Esophagus (tissue), 2 donors: ENCODE measurements around the gene PAPSS2. TPM values are rescaled to one million over a fixed set of nuclear protein-coding genes. Genes with fewer than 3 reads are reported as not detected.

ENCODE experiments used
- H3K27ac ChIP-seq, 2 donors: one replicate each; pipeline ENCODE4 v1.5.1; 2013; ENCODE audit warnings: low read depth in 2 of 2, mild to moderate bottlenecking in 2 of 2, inconsistent platforms in 1 of 2, low read length in 1 of 2, moderate library complexity in 1 of 2
- H3K27me3 ChIP-seq, 2 donors: one replicate each; pipeline ENCODE4 v1.6.1; 2013; ENCODE audit warnings: low read length in 2 of 2, control low read depth in 1 of 2, mild to moderate bottlenecking in 1 of 2; ENCODE audit not compliant: insufficient read depth in 2 of 2, control insufficient read depth in 1 of 2
- H3K36me3 ChIP-seq, 2 donors: one replicate each; pipeline ENCODE4 v1.6.1; 2013; ENCODE audit warnings: low read length in 1 of 2; ENCODE audit not compliant: control insufficient read depth in 2 of 2, insufficient read depth in 2 of 2
- H3K4me1 ChIP-seq, 2 donors: one replicate each; pipeline ENCODE4 v1.6.1; 2013; ENCODE audit warnings: low read length in 1 of 2; ENCODE audit not compliant: control insufficient read depth in 2 of 2, insufficient read depth in 2 of 2
- H3K4me3 ChIP-seq, 2 donors: one replicate each; pipeline ENCODE4 v1.5.1; 2013; ENCODE audit warnings: low read length in 2 of 2, mild to moderate bottlenecking in 2 of 2, low read depth in 1 of 2, moderate library complexity in 1 of 2
- H3K9me3 ChIP-seq, 2 donors: one replicate each; pipeline ENCODE4 v1.6.1; 2013; ENCODE audit warnings: mild to moderate bottlenecking in 2 of 2, low read depth in 1 of 2, low read length in 1 of 2, moderate library complexity in 1 of 2; ENCODE audit not compliant: control insufficient read depth in 2 of 2, insufficient read depth in 1 of 2
- WGBS, 2 donors: extraction: QIAGEN DNeasy Blood & Tissue Kit; methylation state at CpG; one replicate each; pipeline ENCODE4 v1.1.7; 2013; 5-methylcytosine and 5-hydroxymethylcytosine counted together
- polyA plus RNA-seq, 2 donors: library from polyadenylated mRNA; stranded (reverse); fragments of 200-250 nt; gene quantifications; one replicate each; pipeline ENCODE4 v1.2.3, GENCODE V29; 2013
- donor health status: healthy with polysubstance abuse.
- donor health status: Bipolar disorder and iron deficiency.

PAPSS2 gene
- polyA plus RNA-seq, 2 donors, result 1.3 to 1.7 TPM

GRCh38 chr10:87713707-87714106, 54.0 kb downstream of the PAPSS2 start:
- Histone ChIP-seq H3K4me1 (no peaks in the 10 kb centered on the region), H3K27ac (no peak overlapping the region), H3K9me3 (no peaks in the 10 kb centered on the region), H3K36me3 (no peaks in the 10 kb centered on the region), H3K4me3 (no peak overlapping the region), H3K27me3 (no peaks in the 10 kb centered on the region)
- WGBS, 2 donors, result 67 to 77% methylated on average over 3 of the region's 3 CpGs

DNA sequence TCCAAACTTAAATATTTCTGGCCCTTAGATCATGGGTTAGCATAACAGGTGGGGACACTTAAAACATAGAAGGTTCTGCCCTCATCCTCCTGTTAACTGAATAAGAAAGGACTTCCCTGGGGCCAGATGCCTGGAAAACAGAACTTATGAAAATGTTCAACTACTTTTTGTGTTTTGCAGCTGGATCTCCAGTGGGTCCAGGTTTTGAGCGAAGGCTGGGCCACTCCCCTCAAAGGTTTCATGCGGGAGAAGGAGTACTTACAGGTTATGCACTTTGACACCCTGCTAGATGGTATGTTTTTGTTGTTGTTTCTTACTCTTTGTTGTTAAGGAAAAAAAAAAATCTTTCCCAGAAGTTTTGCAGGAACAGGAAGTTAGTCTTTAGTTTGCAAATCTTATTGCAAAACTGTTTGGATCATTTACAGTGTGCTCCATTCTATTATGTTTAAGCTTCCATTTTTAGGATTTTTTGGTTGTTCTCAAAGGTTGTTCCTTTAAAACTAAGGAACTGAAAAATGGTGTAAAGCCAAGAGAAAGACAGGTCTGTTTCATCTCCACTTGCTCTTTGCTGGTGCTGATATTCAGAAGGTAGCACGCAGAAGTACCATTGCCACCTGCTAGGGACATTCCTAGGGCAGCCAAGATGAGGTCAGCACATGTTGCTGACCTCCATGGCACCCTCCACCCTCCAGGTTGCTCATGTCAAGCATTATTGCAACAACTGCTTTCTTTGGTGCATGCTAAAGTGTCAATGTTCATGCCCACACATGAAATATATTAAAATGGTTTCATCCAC, 56.1 kb downstream of the PAPSS2 start:
- no peaks in the 10 kb centered on the region for H3K36me3 ChIP-seq
- no peaks in the 10 kb centered on the region for H3K9me3 ChIP-seq
- H3K27me3 ChIP-seq, result no peaks in the 10 kb centered on the region
- no peaks in the 10 kb centered on the region for H3K4me1 ChIP-seq
- no peak overlapping the region for H3K4me3 ChIP-seq
- WGBS, 2 donors, result 81 to 88% methylated on average over 3 of the region's 3 CpGs
- no peak overlapping the region for H3K27ac ChIP-seq

DNA sequence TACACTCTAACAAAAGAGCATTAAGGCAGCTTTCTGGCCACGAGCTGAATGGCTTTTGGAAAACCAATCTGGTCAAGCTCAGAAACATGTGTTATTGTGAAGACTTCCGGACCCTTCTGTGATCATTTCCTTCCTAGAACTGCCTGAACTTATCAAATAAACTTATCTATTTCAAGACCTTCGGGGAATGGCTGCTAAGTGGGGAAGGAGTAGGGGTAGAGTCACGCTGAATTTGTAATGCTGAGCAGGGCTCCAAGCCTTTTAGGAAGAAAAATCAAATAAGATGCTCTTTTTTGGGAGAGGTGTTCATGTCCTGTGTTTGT, 56.6 kb downstream of the PAPSS2 start:
- WGBS, 2 donors, result 71 to 78% methylated on average over 4 of the region's 4 CpGs
- no peak overlapping the region for H3K27ac ChIP-seq

DNA sequence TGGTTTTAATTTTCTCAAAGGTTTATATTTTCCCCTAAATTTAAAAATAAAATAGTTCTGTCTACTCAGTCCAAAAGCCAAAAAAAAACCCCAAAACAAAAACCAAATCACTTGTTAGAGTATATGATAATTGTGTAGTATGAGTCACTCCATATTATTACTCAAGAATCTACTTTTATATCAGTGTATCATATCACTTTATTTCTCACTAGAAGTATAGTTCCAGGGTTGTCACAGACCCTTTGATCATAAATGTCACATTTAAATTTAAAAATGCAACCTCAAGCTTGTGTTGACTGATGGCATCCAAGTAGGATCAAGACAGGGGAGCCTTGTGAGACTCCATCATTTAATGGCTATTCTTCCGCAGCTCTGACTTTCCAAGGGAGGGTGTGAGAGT, 61.0 kb downstream of the PAPSS2 start:
- Histone ChIP-seq H3K36me3 (no peaks in the 10 kb centered on the region), H3K4me1 (no peaks in the 10 kb centered on the region), H3K9me3 (no peaks in the 10 kb centered on the region), H3K4me3 (no peak overlapping the region), H3K27ac (no peak overlapping the region), H3K27me3 (no peaks in the 10 kb centered on the region)
- WGBS, 2 donors, result 97 to 99% methylated on average over 1 of the region's 1 CpG

More for the DNA sequence above, 56.6 kb downstream of the PAPSS2 start:
- no peaks in the 10 kb centered on the region for H3K4me1 ChIP-seq
- no peaks in the 10 kb centered on the region for H3K36me3 ChIP-seq
- H3K9me3 ChIP-seq, result no peaks in the 10 kb centered on the region
- H3K4me3 ChIP-seq, result no peak overlapping the region
- no peaks in the 10 kb centered on the region for H3K27me3 ChIP-seq

GRCh38 chr10:87721781-87722180, 62.1 kb downstream of the PAPSS2 start:
- H3K4me1 ChIP-seq, result no peaks in the 10 kb centered on the region
- H3K27me3 ChIP-seq, result no peaks in the 10 kb centered on the region
- no peaks in the 10 kb centered on the region for H3K36me3 ChIP-seq
- 77 to 82% methylated on average over 2 of the region's 2 CpGs for WGBS, 2 donors
- no peak overlapping the region for H3K27ac ChIP-seq
- no peak overlapping the region for H3K4me3 ChIP-seq
- H3K9me3 ChIP-seq, result no peaks in the 10 kb centered on the region

DNA sequence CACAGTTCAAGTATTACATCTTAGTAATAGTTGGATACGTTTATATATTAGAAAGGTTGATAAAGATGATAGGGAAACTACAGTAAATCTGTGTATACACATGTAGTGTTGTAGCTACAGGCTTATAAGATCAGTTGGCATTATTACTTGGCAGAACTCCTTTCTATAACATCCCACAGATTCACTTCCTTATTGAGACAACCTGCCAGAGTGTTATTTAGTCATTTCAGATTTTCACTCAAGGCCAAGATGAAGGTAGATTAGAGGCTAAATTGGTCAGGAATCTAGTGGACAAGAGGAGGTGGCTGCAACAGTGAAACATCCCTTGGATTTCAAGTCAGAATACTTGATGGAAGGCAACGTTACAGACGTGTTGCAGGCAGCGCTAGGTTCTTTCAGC, 63.0 kb downstream of the PAPSS2 start:
- Histone ChIP-seq H3K27ac (no peak overlapping the region), H3K27me3 (no peaks in the 10 kb centered on the region)
- 62 to 66% methylated on average over 4 of the region's 4 CpGs for WGBS, 2 donors

DNA sequence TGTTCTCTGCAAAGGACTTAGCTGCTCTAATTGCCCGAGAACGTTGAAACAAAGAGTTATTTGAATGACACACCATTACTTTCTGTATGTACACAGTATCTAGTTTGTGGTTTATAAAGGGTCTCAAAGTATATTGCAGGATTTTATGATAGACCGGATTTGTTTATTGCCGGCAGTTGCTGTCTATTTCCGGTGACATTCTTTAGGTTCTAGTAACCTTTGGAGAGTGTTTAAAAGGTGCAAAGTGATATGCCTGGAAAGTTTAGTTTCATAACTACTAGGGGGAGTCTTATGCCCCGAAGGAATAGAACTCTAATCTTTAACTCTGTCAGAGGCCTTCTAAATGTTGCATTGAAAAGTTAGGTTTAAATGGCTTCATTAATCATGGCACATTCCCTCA, 63.8 kb downstream of the PAPSS2 start:
- H3K9me3 ChIP-seq, result no peaks in the 10 kb centered on the region
- no peaks in the 10 kb centered on the region for H3K36me3 ChIP-seq
- H3K27ac ChIP-seq, result no peak overlapping the region
- WGBS, 2 donors, result 56 to 62% methylated on average over 6 of the region's 6 CpGs
- no peak overlapping the region for H3K4me3 ChIP-seq
- no peaks in the 10 kb centered on the region for H3K27me3 ChIP-seq
- no peaks in the 10 kb centered on the region for H3K4me1 ChIP-seq

More for the DNA sequence above, 63.0 kb downstream of the PAPSS2 start:
- Histone ChIP-seq H3K9me3 (no peaks in the 10 kb centered on the region), H3K4me3 (no peak overlapping the region), H3K36me3 (no peaks in the 10 kb centered on the region), H3K4me1 (no peaks in the 10 kb centered on the region)

- Histone ChIP-seq H3K4me3 (no peak overlapping the region), H3K4me1 (no peaks in the 10 kb centered on the region), H3K27ac (no peak overlapping the region), H3K9me3 (no peaks in the 10 kb centered on the region), H3K36me3 (no peaks in the 10 kb centered on the region), H3K27me3 (no peaks in the 10 kb centered on the region)
- 96 to 98% methylated on average over 5 of the region's 5 CpGs for WGBS, 2 donors
Observed at GRCh38 chr10:87724789-87725188, 65.1 kb downstream of the PAPSS2 start.

GRCh38 chr10:87729940-87730339, 70.3 kb downstream of the PAPSS2 start:
- Histone ChIP-seq H3K4me3 (no peak overlapping the region), H3K36me3 (no peaks in the 10 kb centered on the region), H3K9me3 (no peaks in the 10 kb centered on the region), H3K27ac (no peak overlapping the region), H3K27me3 (no peaks in the 10 kb centered on the region), H3K4me1 (no peaks in the 10 kb centered on the region)
- 77% methylated on average over 6 of the region's 6 CpGs for WGBS, 2 donors

- H3K9me3 ChIP-seq, result no peaks in the 10 kb centered on the region
- H3K27me3 ChIP-seq, result no peaks in the 10 kb centered on the region
- H3K4me1 ChIP-seq, result no peaks in the 10 kb centered on the region
- H3K36me3 ChIP-seq, result no peaks in the 10 kb centered on the region
- no peak overlapping the region for H3K27ac ChIP-seq
- H3K4me3 ChIP-seq, result no peak overlapping the region
- 76 to 79% methylated on average over 5 of the region's 5 CpGs for WGBS, 2 donors
Observed at GRCh38 chr10:87733081-87733480, 73.4 kb downstream of the PAPSS2 start.
